NCI-H1105 treated with DMSO at 0.1 percent for 48 hours (cell line): ENCODE results near the gene METTL2B.
A peak's percentile ranks its signal among the peaks of the same experiment; 100 is the strongest.
"Not testable (repeated sequence)": the region's sequence is repeated elsewhere in the genome, so short reads cannot be mapped to it uniquely, and the experiment has no call there.

Experiments used
- DNase-seq: peaks from one replicate; lab custom pipeline; 2025; lab: John Stamatoyannopoulos, UW

Gene METTL2B

GRCh38 chr7:128526062-128526466 is 49.5 kb downstream of the METTL2B start:
- DNase-seq, result not testable (repeated sequence)

GRCh38 chr7:128529191-128529590 is 52.6 kb downstream of the METTL2B start:
- not testable (repeated sequence) for DNase-seq

GRCh38 chr7:128530121-128530854 is 53.7 kb downstream of the METTL2B start:
- peak; percentile 23 for DNase-seq

- DNase-seq, result no peak
These were observed 54.2 kb downstream of the METTL2B start for GRCh38 chr7:128530855-128531104.

- peak; percentile 84 for DNase-seq
These were observed 54.8 kb downstream of the METTL2B start for GRCh38 chr7:128531105-128531954.

- not testable (repeated sequence) for DNase-seq
These were observed 55.5 kb downstream of the METTL2B start for GRCh38 chr7:128531955-128532478.

GRCh38 chr7:128532956-128533355 is 56.4 kb downstream of the METTL2B start:
- not testable (repeated sequence) for DNase-seq

- not testable (repeated sequence) for DNase-seq
These were observed 60.9 kb downstream of the METTL2B start for GRCh38 chr7:128537410-128537809.

GRCh38 chr7:128542530-128542929 is 66.0 kb downstream of the METTL2B start:
- DNase-seq, result not testable (repeated sequence)

- not testable (repeated sequence) for DNase-seq
These were observed 66.8 kb downstream of the METTL2B start for GRCh38 chr7:128543300-128543699.

- not testable (repeated sequence) for DNase-seq
These were observed 69.8 kb downstream of the METTL2B start for GRCh38 chr7:128546319-128546851.

- no peak for DNase-seq
These were observed 74.4 kb downstream of the METTL2B start for GRCh38 chr7:128550920-128551319.

- DNase-seq, result not testable (repeated sequence)
These were observed 77.8 kb downstream of the METTL2B start for GRCh38 chr7:128554394-128554793.
